22Rv1 (cell line): ENCODE results near the gene RC3H2.
"Not testable (repeated sequence)": the region's sequence is repeated elsewhere in the genome, so short reads cannot be mapped to it uniquely, and the experiment has no call there.

Experiments used
- ZFX ChIP-seq: fragments of 450-650 bp; IDR thresholded peaks from 2 replicates; pipeline ENCODE4 v1.6.1; 2017; ENCODE audit warnings: antibody characterized with exemption, borderline replicate concordance
- TF ChIP-seq, protein P1 (sequence below): fragments of 450-650 bp; IDR thresholded peaks from 2 replicates; pipeline ENCODE4 v1.5.1; 2017; ENCODE audit warnings: mild to moderate bottlenecking

DNA sequence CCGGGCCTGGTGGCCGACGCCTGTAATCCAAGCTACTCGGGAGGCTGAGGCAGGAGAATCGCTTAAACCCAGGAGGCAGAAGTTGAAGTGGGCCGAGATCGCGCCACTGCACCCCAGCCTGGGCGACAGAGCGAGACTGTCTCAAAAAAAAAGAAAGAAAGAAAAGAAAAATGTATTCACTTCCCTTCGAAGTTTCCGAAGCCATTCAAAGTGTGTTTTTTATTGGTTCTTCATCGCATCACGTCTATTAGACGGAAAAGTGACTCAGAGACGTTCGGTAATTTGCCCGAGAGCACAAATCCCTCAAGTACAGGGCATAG, 76.2 kb downstream of the RC3H2 start:
- TF ChIP-seq, protein P1, sequence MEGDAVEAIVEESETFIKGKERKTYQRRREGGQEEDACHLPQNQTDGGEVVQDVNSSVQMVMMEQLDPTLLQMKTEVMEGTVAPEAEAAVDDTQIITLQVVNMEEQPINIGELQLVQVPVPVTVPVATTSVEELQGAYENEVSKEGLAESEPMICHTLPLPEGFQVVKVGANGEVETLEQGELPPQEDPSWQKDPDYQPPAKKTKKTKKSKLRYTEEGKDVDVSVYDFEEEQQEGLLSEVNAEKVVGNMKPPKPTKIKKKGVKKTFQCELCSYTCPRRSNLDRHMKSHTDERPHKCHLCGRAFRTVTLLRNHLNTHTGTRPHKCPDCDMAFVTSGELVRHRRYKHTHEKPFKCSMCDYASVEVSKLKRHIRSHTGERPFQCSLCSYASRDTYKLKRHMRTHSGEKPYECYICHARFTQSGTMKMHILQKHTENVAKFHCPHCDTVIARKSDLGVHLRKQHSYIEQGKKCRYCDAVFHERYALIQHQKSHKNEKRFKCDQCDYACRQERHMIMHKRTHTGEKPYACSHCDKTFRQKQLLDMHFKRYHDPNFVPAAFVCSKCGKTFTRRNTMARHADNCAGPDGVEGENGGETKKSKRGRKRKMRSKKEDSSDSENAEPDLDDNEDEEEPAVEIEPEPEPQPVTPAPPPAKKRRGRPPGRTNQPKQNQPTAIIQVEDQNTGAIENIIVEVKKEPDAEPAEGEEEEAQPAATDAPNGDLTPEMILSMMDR = not testable (repeated sequence)
- not testable (repeated sequence) for TF ChIP-seq ZFX
